K562 (cell line): ENCODE measurements around the gene CTSF. TPM values are rescaled to one million over a fixed set of nuclear protein-coding genes. Genes with fewer than 3 reads are reported as not detected.

Experiments used
- ATAC-seq: fragments of 200-7000 bp; cut with Tn5 transposase; 3 replicates; pipeline ENCODE4 v1.9.1; 2020; ENCODE audit warnings: moderate library complexity
- BruUV-seq: library from RNA; stranded (reverse); fragments of 400-500 nt; replicated peaks from 2 replicates; lab custom pipeline; 2021; lab: Mats Ljungman, UMichigan
- CTCF ChIA-PET: fragments of 300-600 bp; formaldehyde crosslinking; extraction: SDS; loops from one replicate; lab custom pipeline; 2021; ENCODE audit warnings: low intra/inter-chr PET ratio; lab: Yijun Ruan, JAX
- POLR2A ChIA-PET: fragments of 300-600, 350-650 bp; sonication (Branson Sonifier 250); formaldehyde crosslinking; extraction: SDS; loops from one replicate; lab custom pipeline; 2021; ENCODE audit warnings: antibody characterized with exemption, inconsistent platforms; lab: Yijun Ruan, JAX
- DNase-seq, 4 experiments: peaks; one replicate each; pipeline versions ENCODE4 v3.0.0 to v3.0.0-alpha.2; 2011 to 2018; ENCODE audit warnings: low spot score in 3 of 4, mixed read lengths in 3 of 4; ENCODE audit errors: extremely low read depth in 1 of 4
- FAIRE-seq: peaks from 2 replicates; lab custom pipeline; 2011; peaks lifted over from hg19 to GRCh38; lab: Jason Lieb, UNC
- H2AFZ ChIP-seq: 2 replicates; pipeline ENCODE4 v1.6.0; 2011; ENCODE audit warnings: low read depth, low read length, control low read depth, inconsistent platforms
- H3K27ac ChIP-seq: fragments of 200-600 bp; 3 replicates; pipeline ENCODE4 v1.8.0; 2011; ENCODE audit warnings: low read depth, mild to moderate bottlenecking, control low read depth, inconsistent platforms, low read length, moderate library complexity, mixed read lengths; ENCODE audit errors: extremely low read depth
- H3K27me3 ChIP-seq, 2 experiments: fragments of 300-600 bp in 1 of 2; 2 replicates in 1 of 2; 3 replicates in 1 of 2; pipeline versions ENCODE4 v1.6.0 to v1.8.0; 2011; ENCODE audit warnings: inconsistent platforms in 2 of 2, low read length in 2 of 2, mild to moderate bottlenecking in 1 of 2, mixed read lengths in 1 of 2, moderate library complexity in 1 of 2; ENCODE audit not compliant: control insufficient read depth in 2 of 2, insufficient read depth in 2 of 2
- H3K36me3 ChIP-seq: fragments of 300-600 bp; 3 replicates; pipeline ENCODE4 v1.8.0; 2011; ENCODE audit warnings: mild to moderate bottlenecking, low read length, inconsistent platforms; ENCODE audit not compliant: control insufficient read depth, insufficient read depth
- H3K4me1 ChIP-seq, 2 experiments: fragments of 200-600 bp in 1 of 2; replicated peaks in 1 of 2; 2 replicates in 1 of 2; 3 replicates in 1 of 2; pipeline versions ENCODE4 v1.5.1 to v1.8.0; 2011; ENCODE audit warnings: inconsistent platforms in 2 of 2, low read length in 2 of 2, mild to moderate bottlenecking in 1 of 2, mixed read lengths in 1 of 2, moderate library complexity in 1 of 2; ENCODE audit not compliant: control insufficient read depth in 2 of 2, insufficient read depth in 2 of 2
- H3K4me2 ChIP-seq: 2 replicates; pipeline ENCODE4 v1.6.1; 2011; ENCODE audit warnings: low read length, control low read depth, inconsistent platforms, mixed read lengths; ENCODE audit not compliant: insufficient read depth
- H3K4me3 ChIP-seq: fragments of 200-600 bp; sonication (generic), shearing (Covaris generic); 2 replicates; pipeline ENCODE4 v1.5.1; 2016; ENCODE audit warnings: control low read depth, inconsistent platforms
- H3K79me2 ChIP-seq: fragments of 200-600 bp; 3 replicates; pipeline ENCODE4 v1.8.0; 2011; ENCODE audit warnings: low read length, inconsistent platforms; ENCODE audit not compliant: control insufficient read depth, insufficient read depth
- H3K9ac ChIP-seq, 2 experiments: 2 replicates each; pipeline versions ENCODE4 v1.6.0 to v1.6.1; 2011; ENCODE audit warnings: low read depth in 2 of 2, low read length in 2 of 2, control low read depth in 1 of 2, inconsistent platforms in 1 of 2, mild to moderate bottlenecking in 1 of 2, mixed read lengths in 1 of 2; ENCODE audit not compliant: insufficient read depth in 1 of 2
- H3K9me1 ChIP-seq: one replicate; pipeline ENCODE4 v1.6.0; 2011; ENCODE audit warnings: inconsistent platforms, mild to moderate bottlenecking, low read length, moderate library complexity; ENCODE audit not compliant: control insufficient read depth, insufficient read depth
- H3K9me3 ChIP-seq: replicated peaks from 2 replicates; pipeline ENCODE4 v1.5.1; 2011; ENCODE audit warnings: low read depth, low read length, inconsistent platforms; ENCODE audit not compliant: control insufficient read depth, insufficient read depth
- H4K20me1 ChIP-seq: replicated peaks from 2 replicates; pipeline ENCODE4 v1.6.1; 2011; ENCODE audit warnings: low read length, inconsistent platforms, mixed read lengths; ENCODE audit not compliant: control insufficient read depth, insufficient read depth
- E2F3 ChIP-seq: fragments of 250-450 bp; sonication (Bioruptor Pico); IDR thresholded peaks from 2 replicates; pipeline ENCODE4 v1.4.0; 2020; ENCODE audit warnings: mild to moderate bottlenecking
- ELK3 ChIP-seq: fragments of 450-650 bp; formaldehyde crosslinking; IDR thresholded peaks from 2 replicates; pipeline ENCODE4 v1.4.0; 2020; ENCODE audit warnings: mild to moderate bottlenecking
- FOXJ3 ChIP-seq: sonication (generic); formaldehyde crosslinking; IDR thresholded peaks from 2 replicates; pipeline ENCODE4 v1.4.0; 2020; ENCODE audit warnings: mild to moderate bottlenecking, missing genetic modification reagents
- IRF1 ChIP-seq: sonication (generic); formaldehyde crosslinking; IDR thresholded peaks from 2 replicates; pipeline ENCODE4 v1.8.0; 2022; ENCODE audit warnings: missing genetic modification reagents, mild to moderate bottlenecking, borderline replicate concordance
- KDM1A ChIP-seq, 2 experiments: fragments of 450-650 bp; IDR thresholded peaks; 2 replicates each; pipeline ENCODE4 v1.6.1; 2016; ENCODE audit warnings: mild to moderate bottlenecking in 2 of 2
- KLF1 ChIP-seq: fragments of 450-650 bp; IDR thresholded peaks from 2 replicates; pipeline ENCODE4 v1.6.1; 2016; ENCODE audit warnings: missing genetic modification characterization, missing compliant biosample characterization
- KLF10 ChIP-seq: fragments of 250-450 bp; sonication (Bioruptor Pico); IDR thresholded peaks from 2 replicates; pipeline ENCODE4 v1.6.1; 2021; ENCODE audit warnings: matching md5 sums
- LEF1 ChIP-seq: fragments of 450-650 bp; IDR thresholded peaks from 2 replicates; pipeline ENCODE4 v1.6.1; 2016; ENCODE audit warnings: mild to moderate bottlenecking
- PHF8 ChIP-seq: fragments of 200-600 bp; sonication (generic); IDR thresholded peaks from 2 replicates; pipeline ENCODE4 v1.6.1; 2012; ENCODE audit warnings: mixed run types, mild to moderate bottlenecking, inconsistent platforms, low read length, moderate library complexity, borderline replicate concordance
- SREBF1 ChIP-seq: fragments of 150-350 bp; IDR thresholded peaks from 2 replicates; pipeline ENCODE4 v1.6.1; 2014; ENCODE audit warnings: antibody characterized with exemption, low read depth, low read length, borderline replicate concordance
- TAF1 ChIP-seq: IDR thresholded peaks from 2 replicates; pipeline ENCODE4 v1.6.1; 2011; ENCODE audit warnings: mild to moderate bottlenecking, low read length, moderate library complexity; ENCODE audit not compliant: insufficient read depth, control insufficient read depth, severe bottlenecking; ENCODE audit errors: extremely low read depth
- ZNF12 ChIP-seq: sonication (generic); formaldehyde crosslinking; IDR thresholded peaks from 2 replicates; pipeline ENCODE4 v1.4.0; 2020; ENCODE audit warnings: mild to moderate bottlenecking, missing genetic modification reagents
- WGBS: fragments of 100-300 bp; shearing (Covaris generic); methylation state at CpG from one replicate; pipeline ENCODE4 v1.1.6; 2016; ENCODE audit warnings: low coverage, mixed read lengths; ENCODE audit not compliant: insufficient coverage; ENCODE audit errors: missing lambda C conversion rate; 5-methylcytosine and 5-hydroxymethylcytosine counted together
- in situ Hi-C: fragments of 300-500 bp; cut with MboI; formaldehyde crosslinking; loops from 4 replicates; pipeline ENCODE4 v1.15.0; 2018; ENCODE audit warnings: inconsistent platforms, mixed read lengths
- intact Hi-C: fragments of 100-400 bp; cut with micrococcal nuclease; formaldehyde crosslinking; loops from 2 replicates; pipeline ENCODE4 v1.14.2; 2022
- polyA plus RNA-seq, 8 experiments: library from polyadenylated mRNA; depleted of rRNA in 4 of 8; stranded (reverse) in 5 of 8; unstranded in 3 of 8; fragments of >200 nt; fragmentation: Nextera tagmentation in 2 of 8; fragmentation: Illumina TruSeq in 1 of 8; extraction: Ambion mirVana in 2 of 8; extraction: Trizol in 1 of 8; gene quantifications; 2 replicates each; pipeline versions ENCODE4 v1.2.1 to v1.2.3, GENCODE V29; 2011 to 2014; ENCODE audit warnings: inconsistent platforms in 1 of 8, missing spikeins in 1 of 8
- total RNA-seq, 7 experiments: library from RNA; depleted of rRNA in 6 of 7; stranded (reverse); fragments of >200 nt in 6 of 7; fragmentation: Illumina TruSeq in 2 of 7; extraction: Trizol in 2 of 7; gene quantifications; 2 replicates each; pipeline versions ENCODE4 v1.2.1 to v1.2.3, GENCODE V29; 2011 to 2021; ENCODE audit warnings: low replicate concordance in 1 of 7

CTSF gene
- total and polyA plus RNA-seq, 9 of the 15 experiments (the other 6 are each of a cell fraction or from before 2014, with no cell fraction given), result 0.41 to 10.5 (median 3.8) TPM

GRCh38 chr11:66564538-66564937 is 3.9 kb downstream of the CTSF start (continued):
- TF ChIP-seq PHF8 (no peak), ELK3 (CRISPR knock-in tag) (no peak), ZNF12 (no peak)

DNA sequence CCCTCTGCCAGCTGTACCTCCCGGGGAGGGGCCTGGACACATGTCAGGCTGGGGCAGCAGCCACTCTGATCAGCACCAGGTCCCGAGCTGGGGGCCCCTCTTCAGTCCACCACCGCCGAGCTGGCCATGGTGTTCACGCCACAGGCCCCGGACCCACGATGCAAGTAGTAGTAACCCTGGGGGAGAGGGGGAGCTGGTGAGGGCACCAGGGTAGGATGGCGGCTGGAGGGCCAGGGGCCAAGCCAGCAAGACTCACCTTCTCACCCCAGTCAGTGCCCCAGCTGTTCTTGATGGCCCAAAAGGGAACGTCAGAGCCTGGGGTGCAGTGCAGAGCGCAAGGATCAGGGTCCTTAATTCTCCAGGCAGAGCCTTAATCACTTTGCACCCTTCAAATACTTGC is 4.6 kb downstream of the CTSF start:
- Histone ChIP-seq H4K20me1 (no peaks in the 10 kb centered on the region), H3K27ac (no peak overlapping the region), H3K36me3 (no peaks in the 10 kb centered on the region), H2AFZ (no peak overlapping the region), H3K27me3 (peaks cover 0 to 10% of the 10 kb centered on the region in 2 experiments; a peak in 2 of 5 replicates), H3K79me2 (no peaks in the 10 kb centered on the region)
- POLR2A ChIA-PET, result interaction anchor here (0.8 to 1.2 kb wide), 2 partner anchors 15 to 329 kb away, joined by 4 read pairs; no protein-coding TSS in a partner anchor
- TF ChIP-seq FOXJ3 (CRISPR knock-in tag) (no peak), KLF10 (CRISPR knock-in tag) (no peak), TAF1 (no peak), KLF1 (tag) (no peak), SREBF1 (no peak), IRF1 (no peak), LEF1 (no peak), KDM1A (IDR thresholded peaks at IDR 0.05) (no peak), E2F3 (CRISPR knock-in tag) (no peak)
- TF ChIP-seq, all 486 proteins: peak for 0
- intact Hi-C loops (no loop called here), in situ Hi-C loops (no loop called here)
- H3K9me3 ChIP-seq, result no peaks in the 10 kb centered on the region
- H3K9ac ChIP-seq, result 0 out of 4 replicates have a peak overlapping the region, but pooled peaks of 1 of the 2 experiments have one; percentile 11
- ATAC-seq (no peak), FAIRE-seq (no peak), DNase-seq (no peak)
- BruUV-seq, result no TSS peak
- CTCF ChIA-PET, result no interaction called here
- H3K4me1 ChIP-seq, result peaks cover 15 to 43% of the 10 kb centered on the region in 2 experiments; a peak in 4 of 5 replicates
- WGBS, result 51% methylated on average over 8 of the region's 10 CpGs
- H3K4me3 ChIP-seq, result no peak overlapping the region
- no peaks in the 10 kb centered on the region for H3K9me1 ChIP-seq
- no peak overlapping the region for H3K4me2 ChIP-seq
